ENCODE results near the gene SEMA3A.

The SEMA3A gene

GRCh38 chr7:84195295-84196060 lies 889 bp upstream of the SEMA3A start:
- DNase-seq: no peak

- no peak for DNase-seq
These were observed 842 bp downstream of the SEMA3A start for GRCh38 chr7:84193747-84194146.

- DNase-seq: no peak
These were observed 2.7 kb downstream of the SEMA3A start for GRCh38 chr7:84191842-84192241.

GRCh38 chr7:84191261-84191660 lies 3.3 kb downstream of the SEMA3A start:
- DNase-seq: no peak

- DNase-seq: no peak
These were observed 4.4 kb downstream of the SEMA3A start for GRCh38 chr7:84190016-84190705.

- DNase-seq: no peak
These were observed 5.7 kb downstream of the SEMA3A start for GRCh38 chr7:84188786-84189405.

- no peak for DNase-seq
These were observed 6.6 kb downstream of the SEMA3A start for GRCh38 chr7:84187813-84188510.

GRCh38 chr7:84187087-84187805 lies 7.3 kb downstream of the SEMA3A start:
- no peak for DNase-seq

GRCh38 chr7:84183741-84184140 lies 10.8 kb downstream of the SEMA3A start:
- no peak for DNase-seq

- DNase-seq: no peak
These were observed 12.3 kb downstream of the SEMA3A start for GRCh38 chr7:84182301-84182700.

GRCh38 chr7:84181628-84182027 lies 13.0 kb downstream of the SEMA3A start:
- DNase-seq: no peak

GRCh38 chr7:84177758-84178412 lies 16.7 kb downstream of the SEMA3A start:
- DNase-seq: peak; percentile 98

- no peak for DNase-seq
These were observed 17.9 kb downstream of the SEMA3A start for GRCh38 chr7:84176716-84177115.

GRCh38 chr7:84175461-84175860 lies 19.1 kb downstream of the SEMA3A start:
- no peak for DNase-seq

- no peak for DNase-seq
These were observed 23.9 kb downstream of the SEMA3A start for GRCh38 chr7:84170646-84171045.

- DNase-seq: no peak
These were observed 32.0 kb downstream of the SEMA3A start for GRCh38 chr7:84162584-84162983.

GRCh38 chr7:84162125-84162524 lies 32.5 kb downstream of the SEMA3A start:
- no peak for DNase-seq

- no peak for DNase-seq
These were observed 33.2 kb downstream of the SEMA3A start for GRCh38 chr7:84161398-84161797.

GRCh38 chr7:84159435-84159834 lies 35.2 kb downstream of the SEMA3A start:
- no peak for DNase-seq

- no peak for DNase-seq
These were observed 37.4 kb downstream of the SEMA3A start for GRCh38 chr7:84157171-84157570.

GRCh38 chr7:84154991-84155781 lies 39.4 kb downstream of the SEMA3A start:
- no peak for DNase-seq
